ENCODE data around the gene HIBCH.

DNA sequence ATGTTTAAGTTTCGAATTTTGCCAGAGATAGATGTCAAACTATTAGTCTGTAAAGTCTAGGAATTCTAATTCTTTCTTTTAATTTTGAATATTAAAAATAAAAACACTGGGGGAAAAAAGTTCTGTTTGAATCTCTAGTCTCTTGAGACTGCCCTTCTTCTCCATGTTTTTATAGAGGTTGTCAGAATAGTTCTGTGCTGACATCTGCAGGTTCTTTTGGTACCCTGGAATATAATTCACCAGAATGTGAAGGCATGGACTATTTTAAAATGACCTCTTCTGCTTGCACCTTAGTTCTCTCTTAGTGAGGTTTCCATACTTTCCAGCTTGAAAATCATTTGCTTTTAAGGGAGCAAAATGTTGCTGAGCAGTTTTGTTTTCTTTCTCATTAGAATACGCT, 136.1 kb downstream of the HIBCH start:
- TF ChIP-seq, protein P1, sequence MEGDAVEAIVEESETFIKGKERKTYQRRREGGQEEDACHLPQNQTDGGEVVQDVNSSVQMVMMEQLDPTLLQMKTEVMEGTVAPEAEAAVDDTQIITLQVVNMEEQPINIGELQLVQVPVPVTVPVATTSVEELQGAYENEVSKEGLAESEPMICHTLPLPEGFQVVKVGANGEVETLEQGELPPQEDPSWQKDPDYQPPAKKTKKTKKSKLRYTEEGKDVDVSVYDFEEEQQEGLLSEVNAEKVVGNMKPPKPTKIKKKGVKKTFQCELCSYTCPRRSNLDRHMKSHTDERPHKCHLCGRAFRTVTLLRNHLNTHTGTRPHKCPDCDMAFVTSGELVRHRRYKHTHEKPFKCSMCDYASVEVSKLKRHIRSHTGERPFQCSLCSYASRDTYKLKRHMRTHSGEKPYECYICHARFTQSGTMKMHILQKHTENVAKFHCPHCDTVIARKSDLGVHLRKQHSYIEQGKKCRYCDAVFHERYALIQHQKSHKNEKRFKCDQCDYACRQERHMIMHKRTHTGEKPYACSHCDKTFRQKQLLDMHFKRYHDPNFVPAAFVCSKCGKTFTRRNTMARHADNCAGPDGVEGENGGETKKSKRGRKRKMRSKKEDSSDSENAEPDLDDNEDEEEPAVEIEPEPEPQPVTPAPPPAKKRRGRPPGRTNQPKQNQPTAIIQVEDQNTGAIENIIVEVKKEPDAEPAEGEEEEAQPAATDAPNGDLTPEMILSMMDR (IDR thresholded peaks at IDR 0.05): peak in 1 of 4 experiments; percentile 26
- TF ChIP-seq POLR2AphosphoS5 (IDR thresholded peaks at IDR 0.05) (no peak), POLR2A (IDR thresholded peaks at IDR 0.05) (no peak)
